Stimulated activated CD4-positive, alpha-beta T cell treated with anti-CD3 and anti-CD28 coated beads, Interleukin-2, amount 100 ng/mL, for 48 hours (primary cell): ENCODE data around the gene KCNG2.

ENCODE experiments used
- DNase-seq, 2 donors: peaks; one replicate each; pipeline ENCODE4 v3.0.0-alpha.2; 2020

KCNG2 gene

DNA sequence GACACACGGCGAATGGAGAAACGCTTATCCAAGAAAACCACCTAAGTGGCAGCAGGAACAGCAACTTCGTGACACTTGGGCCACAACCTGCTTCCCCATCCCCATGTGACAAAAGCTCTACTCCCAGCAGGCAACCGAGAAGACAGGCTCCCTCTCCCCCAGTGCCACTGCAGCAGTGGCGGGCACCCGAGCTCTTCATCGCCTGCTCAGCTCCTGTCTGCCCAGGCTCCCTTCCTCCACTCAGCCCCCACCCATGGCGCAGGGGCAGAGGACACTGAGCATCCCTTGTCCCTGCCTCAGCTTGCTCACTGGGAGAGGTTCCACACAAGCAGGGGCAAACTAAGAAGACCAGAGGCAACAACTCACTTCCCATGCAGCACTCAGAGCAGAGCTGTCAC is 130.8 kb downstream of the KCNG2 start:
- no peak for DNase-seq

DNA sequence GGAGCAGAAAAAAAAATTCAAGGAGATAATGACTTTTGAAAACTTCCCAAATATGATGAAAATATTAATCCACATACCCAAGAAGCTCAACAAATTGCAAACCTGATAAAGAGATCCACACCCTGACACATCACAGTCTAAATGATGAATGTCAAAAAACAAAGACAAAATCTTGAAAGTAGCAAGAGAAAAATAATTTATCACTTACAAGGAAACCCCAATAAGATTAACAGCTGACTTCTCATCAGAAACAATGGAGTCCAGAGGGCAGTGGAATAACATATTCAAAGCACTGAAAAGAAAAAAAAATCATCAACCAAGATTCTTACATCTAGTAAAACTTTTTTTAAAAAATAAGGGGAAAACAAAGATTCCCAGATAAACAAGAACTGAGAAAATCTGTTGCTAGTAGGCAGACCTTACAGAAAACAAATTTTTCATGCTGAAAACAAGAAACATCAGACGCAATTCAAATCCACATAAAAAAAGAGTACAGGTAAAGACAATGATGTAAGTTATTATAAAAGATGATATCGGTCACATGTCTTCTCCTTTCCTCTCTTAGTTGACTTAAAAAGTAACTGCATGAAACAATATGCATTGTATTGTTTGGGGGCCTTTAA is 132.4 kb downstream of the KCNG2 start:
- no peak for DNase-seq

DNA sequence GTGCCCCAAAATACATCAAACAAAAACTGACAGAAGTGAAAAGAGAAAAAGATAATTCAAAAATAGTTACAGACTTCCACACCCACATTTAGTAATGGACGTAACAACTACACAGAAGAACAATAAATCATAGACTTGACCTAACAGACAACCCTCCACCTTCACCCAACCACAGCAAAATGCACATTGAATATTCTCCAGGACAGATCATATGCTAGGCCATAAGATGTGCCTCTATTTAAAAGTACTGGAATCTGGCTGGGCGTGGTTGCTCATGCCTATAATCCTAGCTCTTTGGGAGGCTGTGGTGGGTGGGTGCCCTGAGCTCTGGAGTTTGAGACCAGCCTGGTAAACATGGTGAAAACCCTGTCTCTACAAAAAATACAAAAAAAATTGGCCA is 133.7 kb downstream of the KCNG2 start:
- no peak for DNase-seq

DNA sequence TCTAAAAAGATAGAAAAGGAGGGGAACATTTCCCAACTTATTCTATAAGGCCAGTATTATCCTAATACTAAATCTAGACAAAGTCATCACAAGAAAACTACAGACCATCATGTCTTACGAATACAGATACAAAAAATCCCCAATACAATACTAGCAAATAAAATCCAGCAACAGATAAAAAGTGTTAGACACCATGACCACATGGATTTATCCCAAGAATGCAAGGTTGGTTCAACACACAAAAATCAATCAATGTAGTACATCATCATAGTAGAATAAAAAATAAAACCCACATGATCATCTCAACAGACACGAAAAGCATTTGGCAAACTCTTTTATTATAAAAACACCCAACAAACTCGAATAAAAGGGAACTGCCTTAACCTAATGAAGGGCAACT is 135.2 kb downstream of the KCNG2 start:
- no peak for DNase-seq

DNA sequence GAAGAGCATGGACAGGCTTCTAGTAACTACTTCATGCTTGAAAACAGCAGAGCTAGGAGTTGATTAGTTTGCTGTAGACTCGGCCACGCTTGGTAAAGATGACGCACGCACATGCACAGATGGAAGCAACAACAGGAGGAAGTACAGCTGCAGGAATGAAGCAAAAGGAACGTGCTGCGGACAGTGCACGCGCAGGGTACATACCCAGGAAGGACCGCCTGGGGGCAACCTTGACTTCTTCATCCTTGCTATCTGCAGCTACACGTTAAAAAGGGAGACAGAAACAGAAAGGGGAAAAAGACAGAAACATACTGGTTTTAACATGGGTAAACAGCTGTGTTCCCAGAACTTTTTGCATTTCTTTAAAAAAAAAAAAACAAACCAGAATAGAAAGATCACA is 136.0 kb downstream of the KCNG2 start:
- DNase-seq, result no peak

DNA sequence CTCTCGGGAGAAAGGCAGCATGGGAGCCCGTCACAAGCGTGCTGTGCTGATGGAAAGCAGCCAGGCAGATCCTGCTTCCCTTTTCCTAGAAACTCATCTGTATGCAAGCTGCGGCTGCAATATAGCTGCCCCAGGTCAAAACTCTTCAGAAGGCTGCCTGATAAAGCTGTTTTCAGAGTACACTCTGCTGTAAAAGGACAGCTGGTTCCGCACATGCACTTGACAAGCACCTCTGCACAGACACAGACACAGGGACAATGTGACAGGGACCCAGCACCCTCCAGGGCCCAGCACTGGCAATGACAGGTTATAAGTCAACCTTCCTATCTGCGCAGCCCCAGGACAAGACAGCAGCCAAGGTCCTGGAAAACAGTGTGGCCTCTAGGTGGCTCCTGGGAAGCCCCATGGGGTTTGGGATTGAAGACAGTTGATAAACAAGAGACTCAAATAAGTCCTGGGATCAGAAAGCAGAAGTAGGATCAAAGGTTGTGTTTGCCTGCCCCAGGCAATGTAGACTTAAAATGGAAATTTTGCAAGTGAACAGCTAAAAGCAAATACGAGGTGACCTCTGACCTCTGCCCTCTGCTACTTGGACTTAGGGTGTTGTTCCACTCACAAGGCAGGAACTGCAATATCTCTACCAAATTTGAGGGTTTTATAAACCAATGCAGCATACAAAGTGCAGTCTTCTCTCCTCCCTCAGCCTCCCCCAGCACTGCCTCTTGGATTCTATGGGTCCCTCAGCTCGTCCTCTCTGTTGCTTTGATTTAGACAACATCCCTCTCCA is 136.8 kb downstream of the KCNG2 start:
- no peak for DNase-seq

DNA sequence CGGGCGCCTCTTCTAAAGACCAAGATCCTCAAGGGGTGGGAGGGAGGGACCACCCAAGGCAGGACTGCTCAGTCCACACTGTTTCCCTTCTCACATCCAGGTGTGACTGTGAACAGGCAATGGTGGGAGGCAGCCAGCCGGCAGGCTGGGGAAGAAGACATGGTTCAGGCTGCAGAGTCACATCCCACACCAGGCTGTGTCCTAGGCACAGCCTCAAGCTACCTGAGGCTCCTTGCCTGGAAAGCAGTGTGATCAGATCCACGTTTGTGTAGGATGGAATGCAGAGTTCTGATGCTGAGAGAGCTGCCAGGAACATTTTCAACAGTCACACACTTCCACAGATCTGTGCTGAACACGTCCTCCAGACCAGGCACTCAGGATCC is 137.4 kb downstream of the KCNG2 start:
- DNase-seq, result no peak

DNA sequence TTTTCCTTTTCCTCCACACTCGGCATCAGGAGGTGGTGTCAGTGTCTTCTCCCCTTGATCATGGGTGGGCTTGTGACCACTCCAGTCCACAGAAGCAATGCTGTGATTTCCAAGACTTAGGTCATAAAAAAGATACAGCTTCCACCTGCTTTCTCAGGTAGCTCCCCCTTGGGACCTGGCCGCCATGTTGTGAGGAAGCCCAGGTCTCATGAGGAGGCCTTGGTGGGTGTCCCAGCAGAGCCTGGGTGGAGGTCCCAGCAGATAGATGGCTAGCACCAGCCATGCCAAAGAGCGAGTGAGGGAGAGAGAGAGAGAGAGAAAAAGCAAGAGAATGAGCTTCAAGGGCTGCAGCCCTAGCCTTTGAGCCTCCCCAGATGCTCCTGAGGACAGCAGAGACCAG is 137.8 kb downstream of the KCNG2 start:
- no peak for DNase-seq

DNA sequence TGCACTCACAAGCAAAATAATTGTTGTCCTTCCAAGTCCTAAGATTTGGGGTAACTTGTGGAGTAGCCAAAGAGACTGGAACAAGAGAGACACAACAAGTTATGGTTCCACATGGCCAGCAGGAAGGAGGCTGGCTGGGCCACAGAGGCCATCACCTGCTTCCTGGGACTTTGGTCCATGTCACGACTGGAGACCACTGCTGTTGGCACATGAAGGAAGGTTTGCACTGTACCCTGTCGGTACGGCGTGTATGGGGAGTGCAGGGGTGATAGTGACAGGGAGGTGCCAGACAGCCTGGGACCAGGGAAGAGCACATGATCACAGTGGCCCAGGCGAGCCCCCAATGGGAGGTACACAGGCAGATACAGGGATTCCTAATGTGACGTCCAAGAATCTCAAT is 138.2 kb downstream of the KCNG2 start:
- DNase-seq, result no peak

DNA sequence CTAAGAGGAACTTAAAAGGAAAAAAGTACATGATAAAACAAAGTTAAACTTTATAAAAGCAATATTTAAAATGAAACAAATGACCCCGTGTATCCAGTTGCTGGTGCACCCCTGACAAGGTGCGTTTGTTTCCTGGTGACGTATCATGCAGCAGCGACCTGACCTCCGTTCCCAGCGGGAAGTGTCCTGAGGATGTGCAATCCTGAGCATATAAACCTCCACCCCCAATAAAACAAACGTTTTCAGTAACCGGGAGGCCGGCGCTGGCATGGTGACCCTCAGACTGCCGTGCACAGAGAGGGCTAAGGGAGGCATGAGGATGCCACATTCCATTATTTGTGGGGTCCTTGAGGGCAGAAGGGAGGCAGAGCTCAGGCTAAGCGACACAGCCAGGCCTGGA is 138.9 kb downstream of the KCNG2 start:
- no peak for DNase-seq

DNA sequence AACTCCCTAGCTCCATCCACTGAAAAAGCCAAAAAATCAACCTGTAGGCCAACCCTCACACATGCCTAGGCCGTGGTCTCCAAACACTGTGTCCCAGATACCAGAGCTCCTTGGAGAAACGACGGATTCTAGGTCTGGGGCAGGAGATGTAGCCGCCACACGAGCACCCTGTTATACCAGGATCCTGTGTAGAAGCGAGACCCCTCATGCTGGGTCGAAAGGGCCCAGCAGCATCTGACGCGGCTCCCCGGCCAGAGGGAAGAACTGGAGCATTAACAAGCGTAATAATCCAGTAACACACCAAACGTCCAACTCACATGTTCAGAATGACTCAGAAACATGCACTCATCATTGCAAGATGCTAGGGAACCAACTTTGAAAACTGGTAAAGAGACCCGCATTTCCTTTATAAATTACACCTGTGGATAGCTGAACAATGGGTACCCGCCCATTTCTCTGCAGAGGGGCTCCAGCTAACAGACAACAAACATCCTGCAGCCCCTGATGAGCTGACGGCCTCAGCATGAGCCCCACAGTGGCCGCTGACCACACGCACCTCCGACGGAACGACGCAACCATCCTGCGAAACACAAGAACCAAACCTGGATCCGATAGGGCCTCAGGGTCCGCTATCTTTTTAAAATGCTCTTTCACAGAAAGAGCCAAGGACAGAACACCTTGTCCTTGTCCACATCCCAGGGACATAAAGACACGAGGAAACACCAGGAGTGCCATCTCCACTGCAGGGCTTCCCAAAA is 139.5 kb downstream of the KCNG2 start:
- DNase-seq, result no peak

DNA sequence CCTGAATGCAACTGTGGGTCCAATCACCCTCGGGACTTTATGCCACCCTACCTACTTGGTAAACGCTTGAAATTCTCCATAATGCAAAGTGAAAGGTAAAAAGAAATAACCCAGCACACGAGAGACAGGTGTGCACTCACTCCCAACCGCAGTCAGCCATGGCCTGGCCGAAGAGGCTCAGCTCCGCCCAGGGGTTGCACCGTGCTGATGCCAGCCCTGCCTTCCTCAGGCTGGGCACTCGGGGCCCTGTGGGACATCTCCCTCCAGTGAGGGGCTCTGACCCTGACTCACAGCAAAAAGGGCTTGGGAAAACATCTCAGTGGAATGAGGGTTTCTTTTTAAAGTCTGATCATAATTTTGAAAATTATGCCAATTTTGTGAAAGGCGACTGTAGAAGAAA is 140.5 kb downstream of the KCNG2 start:
- DNase-seq, result no peak

DNA sequence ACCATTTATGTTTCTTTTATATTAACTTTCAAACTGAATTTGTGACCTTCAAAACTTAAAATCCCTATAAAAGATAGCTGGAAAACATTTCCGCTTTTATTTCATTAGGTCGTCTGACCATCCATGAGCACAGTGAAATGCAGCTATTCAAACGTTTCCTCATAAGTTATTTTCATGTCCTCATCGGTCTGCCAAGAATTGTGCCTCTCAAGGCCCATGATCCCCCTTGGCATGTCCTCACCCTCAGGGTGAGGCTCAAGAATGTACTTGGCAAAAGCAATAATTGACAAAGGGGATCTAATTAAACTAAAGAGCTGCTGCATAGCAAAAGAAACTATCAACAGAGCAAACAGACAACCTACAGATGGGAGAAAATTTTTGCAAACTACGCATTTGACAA is 141.4 kb downstream of the KCNG2 start:
- no peak for DNase-seq

DNA sequence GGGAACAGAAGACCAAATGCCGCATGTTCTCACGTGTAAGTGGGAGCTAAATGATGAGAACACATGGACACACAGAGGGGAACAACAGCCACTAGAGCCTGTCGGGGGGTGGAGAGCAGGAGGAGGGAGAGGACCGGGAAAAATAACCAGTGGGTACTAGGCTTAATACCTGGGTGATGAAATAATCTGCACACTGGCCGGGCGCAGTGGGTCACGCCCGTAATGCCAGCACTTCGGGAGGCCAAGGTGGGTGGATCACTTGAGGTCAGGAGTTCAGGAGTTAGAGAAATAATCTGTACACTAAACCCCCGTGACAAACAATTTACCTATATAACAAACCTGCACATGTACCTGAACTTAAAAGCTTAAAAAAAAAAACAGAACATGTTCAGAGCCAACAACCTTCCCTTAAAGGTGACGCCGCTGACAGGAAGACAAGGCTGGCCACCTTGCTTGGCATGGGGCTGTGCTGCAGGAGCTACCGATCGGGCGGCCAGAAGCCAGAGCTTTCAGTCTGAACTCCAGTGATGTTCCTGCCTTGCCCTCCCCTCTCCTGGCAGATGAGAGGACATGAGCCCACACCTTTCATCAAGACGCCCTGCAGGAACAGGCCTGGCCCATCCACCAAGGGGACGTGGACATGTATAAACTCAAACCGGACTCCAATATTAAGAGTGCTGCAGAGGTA is 142.5 kb downstream of the KCNG2 start:
- DNase-seq, result no peak

DNA sequence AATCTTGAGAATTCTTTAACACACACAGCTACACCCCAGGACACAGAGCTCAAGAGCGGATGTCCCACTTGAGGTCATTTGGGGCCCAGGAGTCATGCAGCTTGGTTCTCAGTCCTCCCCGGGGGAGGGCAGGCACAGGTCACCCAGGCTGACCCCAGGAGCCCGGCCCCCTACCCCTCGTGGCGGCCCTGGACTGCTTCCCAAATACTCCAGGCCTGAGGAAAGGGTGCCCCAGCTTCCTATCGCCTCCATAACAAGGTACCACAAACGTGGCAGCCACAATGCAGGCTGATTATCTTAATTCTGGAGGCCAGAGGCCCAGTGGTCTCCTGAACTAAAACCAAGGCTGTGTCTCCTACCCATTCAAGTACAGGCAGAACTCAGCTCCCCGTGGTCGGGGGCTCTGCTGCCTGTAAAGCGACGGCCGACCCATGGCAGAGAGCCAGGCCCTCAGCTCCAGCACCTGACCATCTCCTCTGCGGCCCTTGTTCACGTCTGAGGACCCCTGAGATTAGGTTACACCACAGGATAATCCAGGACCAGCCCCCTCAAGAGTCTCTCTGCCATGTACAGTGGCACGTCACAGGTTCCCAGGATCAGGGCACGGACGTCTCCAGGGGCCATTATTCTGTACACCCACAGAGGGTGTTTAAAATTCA is 143.2 kb downstream of the KCNG2 start:
- no peak for DNase-seq

DNA sequence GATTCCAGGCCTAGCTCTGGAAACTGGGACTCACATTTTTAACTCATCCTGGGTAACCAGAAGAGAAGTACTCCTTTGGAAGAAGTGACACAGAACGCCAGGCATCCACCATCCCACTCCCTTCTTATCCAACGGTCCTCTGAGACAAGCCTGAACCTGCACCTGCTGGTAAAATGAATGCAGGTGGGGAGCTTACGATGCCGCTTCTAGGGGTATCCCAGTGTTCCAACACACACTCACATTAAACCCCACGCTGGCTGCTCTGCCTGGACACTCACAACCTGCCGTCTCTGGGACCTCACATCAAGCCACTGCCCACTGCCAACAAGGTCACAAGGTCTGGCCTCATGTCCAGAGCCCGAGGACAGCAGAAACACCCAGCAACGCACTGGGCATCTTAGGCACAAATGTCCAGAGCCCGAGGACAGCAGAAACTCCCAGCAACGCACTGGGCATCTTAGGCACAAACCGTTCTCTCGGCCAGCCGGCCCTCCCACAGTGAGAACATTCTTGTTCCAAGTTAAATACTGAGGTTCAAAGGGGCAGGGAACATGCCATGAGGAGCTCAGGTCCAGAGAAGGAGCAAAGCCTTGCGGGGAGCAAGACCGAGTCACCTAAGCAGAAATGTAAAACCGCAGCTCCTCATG is 143.9 kb downstream of the KCNG2 start:
- DNase-seq, result no peak

DNA sequence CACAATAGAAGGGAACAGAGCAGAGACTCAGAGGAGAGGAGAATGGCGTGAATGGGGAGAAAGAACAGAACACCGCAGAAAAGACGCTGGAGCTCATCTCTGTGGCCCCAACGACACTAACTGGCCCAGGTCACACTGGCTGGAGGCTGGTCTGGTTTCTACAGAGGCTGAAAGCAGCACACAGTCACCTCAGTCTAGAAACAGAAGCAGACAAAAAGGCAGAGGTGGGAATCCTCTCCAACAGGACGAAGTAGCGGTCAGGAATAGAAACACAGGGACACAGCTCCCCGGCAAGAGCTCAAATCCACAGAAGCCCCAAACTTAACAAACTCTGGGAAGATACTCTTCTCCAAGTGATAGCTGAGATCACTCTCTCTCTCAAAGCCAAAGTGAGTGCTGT is 144.5 kb downstream of the KCNG2 start:
- no peak for DNase-seq

DNA sequence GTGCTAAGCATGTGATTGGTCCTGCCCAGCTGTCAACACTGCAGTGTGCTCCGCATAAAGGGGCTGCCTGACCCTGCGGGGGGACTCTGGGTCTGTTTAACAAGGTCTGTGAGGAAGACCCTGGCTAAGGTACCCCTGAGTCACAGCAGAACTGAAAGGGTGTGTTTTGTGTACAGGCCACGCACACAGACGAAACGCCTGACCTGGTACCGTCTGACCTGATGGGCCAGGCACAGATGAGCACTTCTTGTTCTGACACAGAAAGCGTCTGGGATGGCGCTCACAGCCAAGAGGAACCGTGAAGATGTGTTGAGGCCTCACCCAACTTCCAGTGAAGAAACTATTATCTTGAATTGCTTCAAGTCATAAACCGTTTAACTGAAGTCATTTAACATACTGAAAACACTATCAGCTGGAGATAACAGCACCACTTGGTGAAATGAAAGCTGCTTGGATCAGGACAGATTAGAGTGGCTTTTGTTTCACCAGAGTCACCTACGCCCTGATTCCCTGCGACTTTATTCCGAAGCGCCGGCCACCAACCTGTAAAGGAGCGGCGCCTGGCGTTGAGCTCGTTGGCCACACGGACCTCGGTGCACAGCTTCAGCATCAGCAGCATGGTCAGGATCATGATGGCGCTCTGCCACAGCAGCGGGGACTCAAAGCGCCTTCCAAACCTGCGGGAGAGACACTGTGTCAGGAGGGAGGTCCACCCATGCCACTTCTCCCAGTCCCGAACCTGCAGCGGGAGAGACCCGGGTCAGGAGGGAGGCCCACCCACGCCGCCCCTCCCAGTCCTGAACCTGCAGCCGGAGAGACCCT is 145.3 kb downstream of the KCNG2 start:
- DNase-seq, result no peak

DNA sequence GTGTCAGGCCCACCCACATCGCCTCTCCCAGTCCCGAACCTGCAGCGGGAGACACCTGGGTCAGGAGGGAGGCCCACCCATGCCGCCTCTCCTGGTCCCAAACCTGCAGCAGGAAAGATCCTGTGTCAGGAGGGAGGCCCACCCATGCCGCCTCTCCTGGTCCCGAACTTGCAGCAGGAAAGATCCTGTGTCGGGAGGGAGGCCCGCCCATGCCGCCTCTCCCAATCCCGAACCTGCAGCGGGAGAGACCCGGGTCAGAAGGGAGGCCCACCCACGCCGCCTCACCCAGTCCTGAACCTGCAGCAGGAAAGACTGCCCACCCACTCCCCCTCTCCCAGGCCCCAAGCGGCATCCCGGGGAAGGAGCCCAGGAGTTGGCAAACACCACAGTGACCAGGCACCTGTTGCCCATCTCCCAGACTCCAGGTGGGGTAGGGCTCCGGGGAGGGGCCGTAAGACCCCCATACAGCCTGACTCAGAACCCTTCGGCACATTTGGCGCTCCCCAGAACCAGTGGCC is 145.9 kb downstream of the KCNG2 start:
- no peak for DNase-seq

DNA sequence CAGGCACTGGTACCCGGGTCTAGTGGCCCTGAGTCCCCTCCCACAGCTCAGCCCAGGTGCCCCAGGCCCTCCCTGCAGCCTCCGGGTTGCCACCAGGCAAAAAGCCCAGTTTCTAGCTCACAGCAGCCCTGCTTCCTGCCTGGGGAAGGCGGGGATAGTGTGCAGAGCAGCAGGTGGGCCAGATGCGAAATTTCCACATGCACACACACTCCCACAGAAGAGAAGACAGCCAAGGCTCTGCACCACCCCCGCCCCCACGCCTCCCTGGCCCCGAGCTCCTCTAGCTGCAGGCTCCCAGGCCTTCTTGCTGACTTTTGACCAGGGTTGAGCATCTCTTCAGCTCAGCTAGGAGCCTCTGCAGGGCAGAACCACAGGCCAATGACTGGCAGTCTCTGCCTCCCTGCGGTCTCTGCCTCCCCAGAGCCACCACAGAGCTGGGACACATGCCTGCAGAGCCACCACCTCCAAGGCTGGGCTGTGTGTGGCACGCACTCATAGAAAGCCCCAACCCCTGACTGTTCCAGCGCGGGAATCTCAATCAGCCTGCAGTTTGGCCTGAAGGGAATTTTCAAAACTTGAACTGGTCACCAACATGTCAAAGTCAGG is 146.5 kb downstream of the KCNG2 start:
- DNase-seq, result no peak

DNA sequence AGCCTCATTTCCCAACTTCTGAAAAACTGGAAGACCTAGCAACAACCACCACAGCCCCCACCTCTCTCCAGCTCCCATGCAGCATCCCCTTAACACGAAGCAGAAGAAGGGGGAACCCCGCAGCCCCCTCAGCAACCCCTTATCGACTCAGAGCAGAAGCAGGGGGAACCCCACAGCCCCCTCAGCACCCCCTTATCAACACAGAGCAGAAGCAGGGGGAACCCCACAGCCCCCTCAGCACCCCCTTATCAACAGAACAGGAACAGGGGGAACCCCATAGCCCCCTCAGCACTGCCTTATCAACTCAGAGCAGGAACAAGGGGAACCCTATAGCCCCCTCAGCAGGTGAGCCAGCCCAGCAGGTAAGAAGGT is 147.0 kb downstream of the KCNG2 start:
- DNase-seq, result no peak
